GM21619 (cell line): ENCODE measurements around the gene ZC3H12D.

Experiments used
- ATAC-seq: cut with Tn5 transposase; IDR thresholded peaks from one replicate; pipeline ENCODE4 v1.9.1; 2021; ENCODE audit not compliant: unreplicated experiment

The ZC3H12D gene

DNA sequence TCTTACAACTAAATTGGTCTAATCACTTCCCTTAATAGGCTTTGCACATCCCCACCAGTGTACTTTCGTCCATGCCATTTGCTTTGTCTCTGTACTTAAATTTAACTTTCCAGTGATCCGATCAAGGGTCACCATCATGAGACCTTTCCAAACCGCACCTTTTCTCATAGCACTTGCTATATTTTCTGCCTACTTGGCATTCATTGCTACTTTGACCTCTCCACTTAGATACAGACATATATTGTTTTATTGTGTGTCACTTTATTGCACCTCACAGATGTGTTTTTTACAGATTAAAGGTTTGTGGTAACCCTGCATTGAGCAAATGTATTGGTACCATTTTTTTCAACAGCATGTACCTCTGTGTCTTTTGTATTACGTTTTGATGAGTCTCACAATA is 70.0 kb downstream of the ZC3H12D start:
- ATAC-seq, result no peak

DNA sequence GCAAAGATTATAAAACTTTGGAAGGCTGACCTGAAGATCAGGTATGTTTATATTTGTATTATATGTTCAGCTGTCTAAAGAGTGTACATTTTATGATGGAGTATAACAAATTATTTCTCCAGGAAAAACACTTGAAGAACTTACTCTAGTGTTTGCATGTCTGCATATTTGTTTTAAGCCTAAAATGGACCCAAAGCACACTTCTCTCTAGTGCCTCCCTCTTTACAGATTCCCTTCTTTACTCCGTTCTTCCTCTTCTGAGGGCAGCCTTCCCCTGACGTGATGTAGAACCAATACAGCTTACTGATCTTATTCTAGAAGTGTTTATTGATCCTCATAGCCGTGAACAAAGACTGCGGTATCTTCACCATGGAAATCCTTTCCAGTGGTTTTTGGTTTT is 70.8 kb downstream of the ZC3H12D start:
- ATAC-seq, result no peak

DNA sequence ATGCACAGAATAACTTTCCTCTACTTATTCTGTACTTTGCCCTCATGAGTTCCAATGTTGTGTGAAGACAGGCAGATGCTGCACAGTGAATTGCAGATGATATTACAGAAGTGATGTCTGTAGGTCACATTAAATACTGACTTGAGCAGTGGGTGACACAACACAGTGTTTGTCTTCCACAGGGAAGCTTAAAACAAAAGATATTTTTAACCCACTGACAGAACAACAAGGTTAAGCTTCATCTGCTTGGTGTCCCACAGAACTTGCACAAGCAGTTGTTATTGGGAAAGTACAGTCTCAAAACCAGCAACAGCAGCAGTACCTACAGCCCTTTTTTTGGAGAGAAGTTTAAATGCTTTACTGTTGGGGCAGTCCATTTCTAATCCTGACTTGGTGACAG is 74.3 kb downstream of the ZC3H12D start:
- ATAC-seq, result no peak

DNA sequence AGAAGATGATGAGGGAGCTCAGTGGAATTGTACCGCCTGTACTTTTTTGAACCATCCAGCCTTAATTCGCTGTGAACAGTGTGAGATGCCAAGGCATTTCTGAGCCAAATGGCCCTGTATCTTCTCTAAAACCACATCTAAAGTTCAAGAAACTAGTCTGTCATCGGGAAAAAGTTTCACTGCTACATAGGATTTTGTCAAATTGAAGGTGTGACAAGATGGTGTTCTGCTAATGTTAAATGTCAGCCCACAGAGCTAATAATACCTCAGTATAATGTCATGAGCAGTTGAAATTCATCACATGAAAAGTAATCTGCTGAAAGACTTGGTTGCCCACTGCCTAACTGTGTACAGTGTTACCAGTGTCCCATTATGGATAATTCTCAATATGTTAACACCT is 75.2 kb downstream of the ZC3H12D start:
- ATAC-seq, result no peak

DNA sequence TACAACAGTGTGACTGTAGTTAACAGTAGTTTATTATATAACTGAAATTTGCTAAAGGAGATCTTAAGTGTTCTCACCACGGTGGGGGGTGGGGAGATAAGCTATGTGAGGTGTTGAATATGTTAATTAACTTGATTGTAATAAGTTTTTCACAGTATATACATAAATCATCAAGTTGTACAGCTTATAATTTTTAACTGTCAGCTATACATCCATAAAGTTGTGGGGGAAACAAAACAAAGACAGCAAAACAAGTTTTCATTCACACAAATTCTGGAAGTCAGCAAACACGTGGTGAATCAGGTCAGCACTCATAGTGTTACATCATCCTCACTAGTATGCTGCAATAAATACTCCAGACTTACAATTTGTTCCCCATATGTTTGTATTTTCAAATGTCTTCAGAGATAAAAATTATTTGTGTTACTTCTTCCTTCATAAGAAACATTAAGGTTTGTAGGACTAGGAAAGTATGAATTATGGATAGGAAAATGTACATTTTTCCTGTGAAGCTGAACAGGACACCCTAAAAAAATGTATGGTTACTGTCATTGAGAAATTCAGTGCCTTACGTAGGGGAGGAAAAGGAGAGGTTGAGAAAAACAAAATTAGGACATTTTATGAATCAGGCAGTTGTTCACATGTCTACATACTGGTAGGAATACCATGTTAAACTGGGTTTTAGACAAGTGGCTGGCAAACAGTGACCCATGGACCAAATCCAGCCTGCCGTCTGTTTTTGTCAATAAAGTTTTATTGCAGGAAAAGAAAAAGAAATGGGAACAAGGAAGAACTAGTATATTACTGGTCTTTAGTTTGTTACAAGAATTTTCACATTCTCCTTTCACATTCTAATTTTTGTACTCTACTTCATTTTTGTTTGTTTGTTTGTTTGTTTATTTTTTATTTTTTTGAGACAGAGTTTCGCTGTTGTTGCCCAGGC is 78.7 kb downstream of the ZC3H12D start:
- no peak for ATAC-seq

DNA sequence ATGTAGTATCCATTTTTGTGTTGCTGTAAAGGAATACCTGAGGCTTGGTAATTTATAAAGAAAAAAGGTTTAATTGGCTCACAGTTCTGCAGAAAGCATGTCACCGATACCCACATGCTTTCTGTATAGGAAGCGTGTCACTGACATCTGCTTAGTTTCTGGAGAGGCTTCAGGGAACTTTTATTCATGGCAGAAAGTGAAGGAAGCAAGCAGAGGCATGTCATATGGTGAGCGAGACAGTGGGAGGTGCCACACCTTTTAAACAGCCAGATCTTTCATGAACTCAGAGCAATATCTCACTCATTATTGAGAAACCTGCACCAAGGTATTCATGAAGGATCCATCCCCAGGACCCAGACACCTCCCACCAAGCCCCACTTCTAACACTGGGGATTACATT is 81.3 kb downstream of the ZC3H12D start:
- ATAC-seq, result no peak

DNA sequence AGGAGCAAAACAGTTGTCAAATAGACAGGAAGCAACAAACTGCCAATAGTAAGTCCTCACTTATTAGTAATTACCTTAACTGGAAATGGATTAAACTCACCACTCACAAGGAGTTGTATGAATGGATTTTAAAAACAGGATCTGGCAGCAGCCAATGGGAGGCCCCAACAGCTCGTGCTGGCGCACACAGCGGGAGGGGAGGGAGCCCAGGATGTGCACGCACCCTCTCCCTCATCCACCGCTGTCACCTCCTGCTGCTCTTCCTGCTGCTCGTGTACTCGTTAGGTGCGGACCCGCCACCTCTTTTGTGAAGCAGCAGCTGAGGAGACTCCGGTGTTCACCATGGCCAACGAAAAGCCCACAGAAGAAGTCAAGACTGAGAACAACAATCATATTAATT is 84.8 kb downstream of the ZC3H12D start, which contains the start of gene SUMO4:
SUMO4 (plus strand) TSS at position 213 of the 400 bp plus-strand sequence; CDS start at position 343, 130 bp downstream.
- no peak for ATAC-seq

DNA sequence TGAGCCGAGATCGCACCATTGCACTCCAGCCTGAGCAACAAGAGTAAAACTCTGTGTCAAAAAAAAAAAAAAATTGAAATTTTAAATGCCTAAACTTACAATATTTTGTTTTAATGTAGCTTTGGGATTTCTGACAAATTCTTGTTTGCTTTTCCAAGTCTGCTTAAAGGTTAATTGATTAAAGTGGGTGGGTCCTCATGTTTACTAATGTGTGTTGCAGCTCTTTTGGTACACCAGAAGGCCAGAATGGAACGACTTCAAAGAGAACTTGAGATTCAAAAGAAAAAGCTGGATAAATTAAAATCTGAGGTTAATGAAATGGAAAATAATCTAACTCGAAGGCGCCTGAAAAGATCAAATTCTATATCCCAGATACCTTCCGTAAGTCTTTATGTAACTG is 87.4 kb downstream of the ZC3H12D start:
- no peak for ATAC-seq
